ENCODE measurements around the gene HELLS.

- no peak for TF ChIP-seq POLR2A (IDR thresholded peaks at IDR 0.05)
- TF ChIP-seq CTCF (IDR thresholded peaks at IDR 0.05): no peak
Measured at GRCh38 chr10:94632954-94633353, 87.4 kb downstream of the HELLS start.
